GM23338 (cell line): ENCODE measurements around the gene PTN. TPM values are rescaled to one million over a fixed set of nuclear protein-coding genes. Genes with fewer than 3 reads are reported as not detected.

ENCODE experiments used
- ATAC-seq: fragments of 200-7000 bp; cut with Tn5 transposase; 3 replicates; pipeline ENCODE4 v1.9.1; 2020
- DNase-seq: peaks from one replicate; pipeline ENCODE4 v3.0.0-alpha.2; 2015; ENCODE audit warnings: low spot score
- H2AFZ ChIP-seq: fragments of 200-600 bp; sonication (generic); 2 replicates; pipeline ENCODE4 v1.8.0; 2016; ENCODE audit warnings: antibody characterized with exemption, mild to moderate bottlenecking, moderate library complexity
- H3F3A ChIP-seq: fragments of 200-600 bp; sonication (generic); replicated peaks from 2 replicates; pipeline ENCODE4 v1.8.0; 2017; ENCODE audit warnings: antibody characterized with exemption, mixed run types, low read depth
- H3K27ac ChIP-seq: fragments of 200-600 bp; sonication (generic); 2 replicates; pipeline ENCODE4 v1.6.1; 2016; ENCODE audit warnings: low read depth
- H3K27me3 ChIP-seq: fragments of 200-600 bp; sonication (generic); 2 replicates; pipeline ENCODE4 v1.8.0; 2016; ENCODE audit warnings: mild to moderate bottlenecking, mixed run types, moderate library complexity; ENCODE audit not compliant: insufficient read depth
- H3K36me3 ChIP-seq: fragments of 200-600 bp; sonication (generic); 2 replicates; pipeline ENCODE4 v1.8.0; 2016; ENCODE audit warnings: mild to moderate bottlenecking; ENCODE audit not compliant: insufficient read depth
- H3K4me1 ChIP-seq: fragments of 200-600 bp; sonication (generic); 2 replicates; pipeline ENCODE4 v1.8.0; 2016; ENCODE audit warnings: mild to moderate bottlenecking, moderate library complexity; ENCODE audit not compliant: insufficient read depth
- H3K4me2 ChIP-seq: fragments of 200-600 bp; sonication (generic); 2 replicates; pipeline ENCODE4 v1.7.1; 2017; ENCODE audit warnings: mixed run types
- H3K4me3 ChIP-seq: fragments of 200-600 bp; sonication (generic); 2 replicates; pipeline ENCODE4 v1.6.1; 2016; ENCODE audit warnings: mixed run types
- H3K79me2 ChIP-seq: fragments of 200-600 bp; sonication (generic); replicated peaks from 2 replicates; pipeline ENCODE4 v1.8.0; 2017; ENCODE audit warnings: mild to moderate bottlenecking; ENCODE audit not compliant: insufficient read depth
- H3K9me2 ChIP-seq: fragments of 200-600 bp; sonication (generic); 2 replicates; pipeline ENCODE4 v1.8.0; 2017; ENCODE audit not compliant: insufficient read depth
- H4K20me1 ChIP-seq: fragments of 200-600 bp; sonication (generic); replicated peaks from 2 replicates; pipeline ENCODE4 v1.8.0; 2017; ENCODE audit warnings: mild to moderate bottlenecking; ENCODE audit not compliant: insufficient read depth
- H3K27ac Mint-ChIP-seq: 2 replicates; pipeline ENCODE4 v1.8.0; 2020; ENCODE audit warnings: inconsistent platforms, mild to moderate bottlenecking, moderate library complexity, mixed read lengths
- H3K27me3 Mint-ChIP-seq: 3 replicates; pipeline ENCODE4 v1.8.0; 2022; ENCODE audit warnings: low read depth, mild to moderate bottlenecking, moderate library complexity, mixed read lengths, inconsistent platforms; ENCODE audit not compliant: insufficient read depth, poor library complexity
- H3K36me3 Mint-ChIP-seq: 3 replicates; pipeline ENCODE4 v1.8.0; 2021; ENCODE audit warnings: low read depth, mild to moderate bottlenecking, inconsistent platforms, moderate library complexity, mixed read lengths
- H3K4me1 Mint-ChIP-seq: 3 replicates; pipeline ENCODE4 v1.8.0; 2020; ENCODE audit warnings: mild to moderate bottlenecking, inconsistent platforms, mixed read lengths
- H3K4me3 Mint-ChIP-seq: 3 replicates; pipeline ENCODE4 v1.8.0; 2021; ENCODE audit warnings: moderate library complexity, mild to moderate bottlenecking, inconsistent platforms, mixed read lengths
- H3K9me3 Mint-ChIP-seq: 3 replicates; pipeline ENCODE4 v1.8.0; 2020; ENCODE audit warnings: moderate library complexity, mild to moderate bottlenecking, inconsistent platforms, mixed read lengths
- CREB1 ChIP-seq: fragments of 250-450 bp; sonication (Bioruptor Pico); IDR thresholded peaks from 2 replicates; pipeline ENCODE4 v1.5.0; 2020; ENCODE audit warnings: low read depth, mild to moderate bottlenecking, moderate library complexity
- CTCF ChIP-seq, 2 experiments: fragments of 200-600 bp in 1 of 2; sonication (generic) in 1 of 2; conservative IDR thresholded peaks; 2 replicates each; pipeline versions ENCODE4 v1.5.1 to v1.6.1; 2016 to 2017; ENCODE audit warnings: antibody characterized with exemption in 2 of 2, low read depth in 2 of 2, mild to moderate bottlenecking in 2 of 2, moderate library complexity in 1 of 2
- ETS1 ChIP-seq: IDR thresholded peaks from 2 replicates; pipeline ENCODE4 v1.6.1; 2016; ENCODE audit warnings: antibody characterized with exemption
- EZH2 ChIP-seq: fragments of 200-600 bp; sonication (generic); IDR thresholded peaks from one replicate; pipeline ENCODE4 v1.8.0; 2017; ENCODE audit warnings: antibody characterized with exemption, mild to moderate bottlenecking, low read depth; ENCODE audit not compliant: unreplicated experiment
- EZH2phosphoT487 ChIP-seq: fragments of 200-600 bp; sonication (generic); IDR thresholded peaks from one replicate; pipeline ENCODE4 v1.8.1; 2018; ENCODE audit warnings: antibody characterized with exemption; ENCODE audit not compliant: unreplicated experiment
- JUNB ChIP-seq: IDR thresholded peaks from one replicate; pipeline ENCODE4 v1.6.1; 2016; ENCODE audit warnings: antibody characterized with exemption; ENCODE audit not compliant: unreplicated experiment
- NANOG ChIP-seq: IDR thresholded peaks from 2 replicates; pipeline ENCODE4 v1.6.1; 2016; ENCODE audit warnings: antibody characterized with exemption, borderline replicate concordance
- POLR2AphosphoS5 ChIP-seq: IDR thresholded peaks from 2 replicates; pipeline ENCODE4 v1.6.1; 2016; ENCODE audit warnings: antibody characterized with exemption, low read depth
- REST ChIP-seq: IDR thresholded peaks from one replicate; pipeline ENCODE4 v1.6.1; 2018; ENCODE audit warnings: antibody characterized with exemption; ENCODE audit not compliant: unreplicated experiment
- STAT1 ChIP-seq: IDR thresholded peaks from one replicate; pipeline ENCODE4 v1.6.1; 2016; ENCODE audit warnings: antibody characterized with exemption; ENCODE audit not compliant: unreplicated experiment
- ZNF114 ChIP-seq: fragments of 250-450 bp; sonication (Bioruptor Pico); IDR thresholded peaks from 2 replicates; pipeline ENCODE4 v1.5.0; 2020; ENCODE audit warnings: mild to moderate bottlenecking, moderate library complexity
- ZNF331 ChIP-seq: fragments of 250-450 bp; sonication (Bioruptor Pico); IDR thresholded peaks from 2 replicates; pipeline ENCODE4 v1.5.0; 2020; ENCODE audit warnings: low read depth, mild to moderate bottlenecking, moderate library complexity
- ZNF462 ChIP-seq: fragments of 250-450 bp; sonication (Bioruptor Pico); IDR thresholded peaks from 2 replicates; pipeline ENCODE4 v1.5.0; 2020; ENCODE audit warnings: mild to moderate bottlenecking, moderate library complexity
- polyA plus RNA-seq: library from polyadenylated mRNA; unstranded; fragments of >200 nt; fragmentation: Nextera tagmentation; extraction: Ambion mirVana; gene quantifications from 2 replicates; pipeline ENCODE4 v1.2.1, GENCODE V29; 2016
- total RNA-seq: library from RNA; depleted of rRNA; stranded (reverse); fragments of >200 nt; shearing (Covaris generic); gene quantifications from 2 replicates; pipeline ENCODE4 v1.2.3, GENCODE V29; 2014

The PTN gene
- total and polyA plus RNA-seq, 2 experiments from 2014 or later: 20.1 to 39.4 TPM

GRCh38 chr7:137366995-137367394 lies 23.5 kb upstream of the PTN start:
- no peak overlapping the region for H3K4me2 ChIP-seq
- H4K20me1 ChIP-seq: no peaks in the 10 kb centered on the region
- H3K4me1 ChIP-seq: no peaks in the 10 kb centered on the region
- H3K79me2 ChIP-seq: no peaks in the 10 kb centered on the region
- H3K27me3 ChIP-seq: no peaks in the 10 kb centered on the region
- H2AFZ ChIP-seq: no peak overlapping the region
- no peaks in the 10 kb centered on the region for H3F3A ChIP-seq
- no peaks in the 10 kb centered on the region; the same call in 2 of the 3 replicates for H3K4me1 Mint-ChIP-seq
- peaks cover 54% of the 10 kb centered on the region for H3K9me3 Mint-ChIP-seq
- no peak for ATAC-seq
- peaks cover 31% of the 10 kb centered on the region for H3K36me3 Mint-ChIP-seq
- no peak for DNase-seq
- no peaks in the 10 kb centered on the region for H3K27me3 Mint-ChIP-seq
- no peaks in the 10 kb centered on the region; the same call in 1 of the 2 replicates for H3K36me3 ChIP-seq
- H3K4me3 Mint-ChIP-seq: no peak overlapping the region
- no peak overlapping the region for H3K27ac ChIP-seq
- H3K4me3 ChIP-seq: no peak overlapping the region
- TF ChIP-seq JUNB (no peak), CTCF (conservative IDR thresholded peaks at IDR 0.05; ENCODE audit: low read depth in 2 of 2) (no peak), ZNF462 (CRISPR knock-in tag) (no peak), CREB1 (CRISPR knock-in tag) (no peak), NANOG (no peak), POLR2AphosphoS5 (no peak), EZH2phosphoT487 (no peak), ZNF331 (CRISPR knock-in tag) (no peak), REST (no peak), ETS1 (no peak), STAT1 (no peak), EZH2 (no peak), ZNF114 (CRISPR knock-in tag) (no peak)
- H3K27ac Mint-ChIP-seq: no peak overlapping the region
- peaks cover 7% of the 10 kb centered on the region; the same call in 1 of the 2 replicates for H3K9me2 ChIP-seq
